AG09309 (cell line): Measurements from ENCODE around the gene WDR33.
A peak's percentile ranks its signal among the peaks of the same experiment; 100 is the strongest.

ENCODE experiments used
- DNase-seq: peaks from one replicate; pipeline ENCODE4 v3.0.0-alpha.2; 2010; ENCODE audit warnings: low read depth
- H3K4me3 ChIP-seq: 2 replicates; pipeline ENCODE4 v1.5.1; 2011; ENCODE audit warnings: mild to moderate bottlenecking, low read depth, low read length, moderate library complexity; ENCODE audit not compliant: control insufficient read depth
- TF ChIP-seq, protein P1 (sequence below): IDR thresholded peaks from 2 replicates; pipeline ENCODE4 v1.5.1; 2011; ENCODE audit warnings: mild to moderate bottlenecking, low read depth, low read length, inconsistent platforms; ENCODE audit not compliant: insufficient read depth, control insufficient read depth; ENCODE audit errors: missing control alignments

WDR33 gene

DNA sequence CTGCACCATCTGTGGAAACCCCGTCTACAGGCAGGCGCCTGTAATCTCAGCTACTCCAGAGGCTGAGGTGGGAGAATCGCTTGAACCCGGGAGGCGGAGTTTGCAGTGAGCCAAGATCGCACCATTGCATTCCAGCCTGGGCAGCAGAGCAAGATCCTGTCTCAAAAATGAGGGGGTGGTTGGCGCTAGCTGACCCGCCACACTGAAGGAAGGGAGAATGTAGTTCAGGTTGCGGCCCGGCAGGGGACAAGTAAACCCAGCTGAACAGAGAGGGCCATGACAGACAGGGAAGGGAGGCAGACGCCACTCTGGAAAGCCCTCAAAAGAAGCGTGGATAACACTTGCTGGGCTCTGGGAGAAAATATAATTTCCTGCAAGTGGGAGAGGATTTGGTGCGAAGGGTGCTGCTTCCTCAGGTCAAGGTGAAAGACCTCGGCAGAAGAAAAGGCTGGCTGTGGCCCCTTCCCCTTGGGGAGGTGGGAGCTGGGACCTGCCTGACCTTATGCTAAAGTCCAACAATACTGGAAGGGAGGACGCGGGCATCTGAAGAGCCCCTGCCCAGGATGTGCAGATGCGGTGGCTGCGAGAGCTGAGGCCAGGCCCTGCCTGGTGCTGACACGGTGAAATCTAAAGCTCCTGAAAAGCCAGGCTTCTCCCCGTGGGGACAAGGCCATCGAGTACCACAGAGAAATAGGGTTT lies 113.3 kb downstream of the WDR33 start:
- no peak for DNase-seq
- TF ChIP-seq, protein P1, sequence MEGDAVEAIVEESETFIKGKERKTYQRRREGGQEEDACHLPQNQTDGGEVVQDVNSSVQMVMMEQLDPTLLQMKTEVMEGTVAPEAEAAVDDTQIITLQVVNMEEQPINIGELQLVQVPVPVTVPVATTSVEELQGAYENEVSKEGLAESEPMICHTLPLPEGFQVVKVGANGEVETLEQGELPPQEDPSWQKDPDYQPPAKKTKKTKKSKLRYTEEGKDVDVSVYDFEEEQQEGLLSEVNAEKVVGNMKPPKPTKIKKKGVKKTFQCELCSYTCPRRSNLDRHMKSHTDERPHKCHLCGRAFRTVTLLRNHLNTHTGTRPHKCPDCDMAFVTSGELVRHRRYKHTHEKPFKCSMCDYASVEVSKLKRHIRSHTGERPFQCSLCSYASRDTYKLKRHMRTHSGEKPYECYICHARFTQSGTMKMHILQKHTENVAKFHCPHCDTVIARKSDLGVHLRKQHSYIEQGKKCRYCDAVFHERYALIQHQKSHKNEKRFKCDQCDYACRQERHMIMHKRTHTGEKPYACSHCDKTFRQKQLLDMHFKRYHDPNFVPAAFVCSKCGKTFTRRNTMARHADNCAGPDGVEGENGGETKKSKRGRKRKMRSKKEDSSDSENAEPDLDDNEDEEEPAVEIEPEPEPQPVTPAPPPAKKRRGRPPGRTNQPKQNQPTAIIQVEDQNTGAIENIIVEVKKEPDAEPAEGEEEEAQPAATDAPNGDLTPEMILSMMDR: no peak
- no peak overlapping the region for H3K4me3 ChIP-seq

DNA sequence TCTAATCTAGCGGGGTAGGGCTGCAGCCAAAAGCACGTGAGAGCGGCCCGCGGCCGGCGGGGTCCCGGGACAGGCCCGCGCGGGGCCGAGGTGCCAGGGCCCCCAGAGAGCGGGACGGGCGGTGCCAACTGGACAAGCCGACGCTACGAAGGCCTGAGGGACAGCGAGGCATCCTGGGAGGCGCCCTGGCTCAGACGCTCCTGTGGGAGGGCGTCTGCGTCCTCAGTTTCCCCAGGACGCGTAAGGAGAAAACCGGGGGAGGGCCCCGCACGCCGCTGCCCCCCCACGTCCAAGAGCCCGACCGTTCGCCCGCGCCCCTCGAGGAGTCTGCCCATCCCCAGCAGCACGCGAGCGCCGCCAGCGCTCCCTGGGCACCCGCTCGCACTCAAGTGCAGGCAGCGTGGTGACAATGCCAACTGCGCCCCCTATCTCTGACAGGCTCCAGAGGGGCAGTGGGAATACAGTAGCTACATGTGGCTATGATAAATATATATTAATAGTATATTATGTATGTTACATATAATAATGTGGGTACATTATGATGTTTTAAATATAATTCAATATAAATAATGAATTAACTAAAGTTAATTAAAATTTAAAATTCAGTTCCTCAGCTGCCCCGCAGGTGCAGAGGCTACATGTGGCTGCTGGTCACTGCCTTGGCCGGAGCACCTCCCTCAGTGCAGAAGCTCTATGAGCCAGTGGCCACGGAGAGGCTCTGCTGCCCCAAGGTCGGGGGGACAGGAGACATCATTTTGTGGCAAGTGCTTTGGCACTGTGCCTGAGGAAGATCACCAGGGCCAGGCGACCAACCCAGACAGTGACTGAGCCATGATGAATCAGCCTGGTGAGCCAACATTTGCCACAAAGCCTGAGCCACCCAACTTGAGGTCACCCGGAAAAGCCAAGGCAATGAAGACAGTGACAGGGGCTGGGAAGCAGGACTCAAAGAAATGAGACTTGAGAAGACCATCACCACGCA lies 115.2 kb downstream of the WDR33 start:
- H3K4me3 ChIP-seq: peak overlapping the region; percentile 25
- TF ChIP-seq, protein P1: peak; percentile 55
- DNase-seq: no peak

DNA sequence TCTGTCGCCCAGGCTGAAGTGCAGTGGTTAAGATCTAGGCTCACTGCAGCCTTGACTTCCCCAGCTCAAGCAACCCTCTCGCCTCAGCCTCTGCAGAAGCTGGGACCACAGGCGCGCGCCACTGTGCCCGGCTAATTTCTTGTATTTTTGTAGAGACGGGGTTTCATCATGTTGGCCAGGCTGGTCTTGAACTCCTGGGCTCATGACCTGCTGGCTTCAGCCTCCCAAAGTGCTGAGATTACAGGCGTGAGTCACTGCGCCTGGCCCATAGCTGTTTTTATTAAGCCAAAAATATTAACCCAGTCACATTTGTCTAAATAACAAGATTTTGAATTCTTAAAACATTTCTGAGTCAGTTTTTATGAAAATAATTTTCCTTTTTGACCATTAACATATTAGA lies 116.0 kb downstream of the WDR33 start:
- TF ChIP-seq, protein P1: no peak
- H3K4me3 ChIP-seq: no peak overlapping the region
- no peak for DNase-seq

DNA sequence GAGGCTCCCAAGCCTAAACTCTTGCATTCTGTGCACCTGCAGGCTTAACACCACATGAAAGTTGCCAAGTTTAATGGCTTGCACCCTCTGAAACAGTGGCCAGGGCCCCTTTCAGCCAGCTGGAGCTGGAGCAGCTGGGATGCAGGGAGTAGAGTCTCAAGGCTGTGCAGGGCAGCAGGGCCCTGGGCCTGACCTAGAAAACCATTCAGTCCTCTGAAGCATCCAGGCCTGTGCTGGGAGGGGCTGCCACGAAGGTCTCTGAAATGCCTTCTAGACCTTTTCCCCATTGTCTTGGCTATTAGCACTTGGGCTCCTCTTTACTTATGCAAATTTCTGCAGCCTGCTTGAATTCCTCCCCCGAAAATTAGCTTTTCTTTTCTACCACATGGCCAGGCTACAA lies 120.3 kb downstream of the WDR33 start:
- no peak for DNase-seq
- H3K4me3 ChIP-seq: no peak overlapping the region
- TF ChIP-seq, protein P1: no peak

DNA sequence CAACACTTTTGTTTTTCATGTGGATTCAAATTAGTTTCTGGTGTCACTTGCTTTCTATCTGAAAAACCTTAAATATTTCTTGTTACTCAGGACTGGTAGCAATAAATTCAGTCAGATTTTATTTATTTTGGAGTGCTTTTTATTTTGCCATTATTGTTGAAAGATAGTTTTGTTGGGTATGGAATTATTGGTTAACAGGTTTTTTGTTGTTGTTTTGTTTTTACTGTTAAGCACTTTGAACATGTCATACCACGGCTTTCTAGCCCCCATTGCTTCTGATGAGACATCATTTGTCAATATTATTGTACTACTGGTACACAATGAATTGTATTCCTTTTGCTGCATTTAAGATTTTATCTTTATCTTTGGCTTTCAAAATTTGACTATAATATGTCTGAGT lies 122.6 kb downstream of the WDR33 start:
- TF ChIP-seq, protein P1: no peak
- no peak for DNase-seq
- no peak overlapping the region for H3K4me3 ChIP-seq

DNA sequence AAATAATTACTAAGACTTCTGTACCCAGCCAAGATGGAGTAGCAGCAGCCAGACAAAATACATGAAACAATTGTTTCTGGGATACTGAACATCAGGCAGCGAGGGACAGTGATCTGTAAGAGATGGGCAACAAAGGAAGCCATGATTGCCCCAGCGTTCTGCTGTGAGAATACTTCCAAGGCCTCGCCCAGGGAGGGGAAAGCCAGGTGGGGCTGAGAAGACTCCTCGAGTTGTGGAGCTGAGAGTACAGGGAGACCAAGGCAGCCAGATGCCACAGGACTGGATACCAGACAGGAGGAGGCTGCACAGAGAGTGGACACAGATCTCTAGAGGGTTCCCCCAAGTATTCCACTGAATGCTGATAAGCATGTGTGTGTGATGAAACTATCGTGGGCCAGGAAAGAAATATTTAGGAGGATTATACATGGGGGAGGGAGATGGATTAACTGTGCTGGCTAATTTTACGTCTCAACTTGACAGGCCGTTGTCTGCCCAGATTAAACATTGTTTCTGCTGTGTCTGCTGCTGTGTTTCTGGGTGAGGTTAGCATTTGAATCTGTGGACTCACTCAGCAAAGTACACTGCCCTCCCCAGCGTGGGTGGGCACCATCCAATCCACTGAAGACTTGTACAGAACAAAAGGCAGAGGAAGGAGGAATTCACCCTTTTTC lies 125.4 kb downstream of the WDR33 start:
- DNase-seq: no peak
- TF ChIP-seq, protein P1: no peak
- H3K4me3 ChIP-seq: no peak overlapping the region
